GM06990 (cell line): ENCODE data around the gene HECW1.

ENCODE experiments used
- DNase-seq: peaks from one replicate; pipeline ENCODE4 v3.0.0-alpha.2; 2011; ENCODE audit not compliant: insufficient read length; ENCODE audit errors: extremely low read depth
- H3K27me3 ChIP-seq: replicated peaks from 2 replicates; pipeline ENCODE4 v1.6.0; 2011; ENCODE audit warnings: low read length; ENCODE audit not compliant: control insufficient read depth, insufficient read depth
- H3K36me3 ChIP-seq: 2 replicates; pipeline ENCODE4 v1.5.1; 2011; ENCODE audit warnings: low read length; ENCODE audit not compliant: control insufficient read depth, insufficient read depth
- H3K4me3 ChIP-seq: replicated peaks from 2 replicates; pipeline ENCODE4 v1.5.1; 2011; ENCODE audit warnings: low read depth, mild to moderate bottlenecking, control low read depth, low read length
- CTCF ChIP-seq: IDR thresholded peaks from 2 replicates; pipeline ENCODE4 v1.5.1; 2011; ENCODE audit warnings: low read length, control low read depth, mild to moderate bottlenecking, inconsistent platforms; ENCODE audit not compliant: insufficient read depth, poor library complexity, severe bottlenecking

HECW1 gene

DNA sequence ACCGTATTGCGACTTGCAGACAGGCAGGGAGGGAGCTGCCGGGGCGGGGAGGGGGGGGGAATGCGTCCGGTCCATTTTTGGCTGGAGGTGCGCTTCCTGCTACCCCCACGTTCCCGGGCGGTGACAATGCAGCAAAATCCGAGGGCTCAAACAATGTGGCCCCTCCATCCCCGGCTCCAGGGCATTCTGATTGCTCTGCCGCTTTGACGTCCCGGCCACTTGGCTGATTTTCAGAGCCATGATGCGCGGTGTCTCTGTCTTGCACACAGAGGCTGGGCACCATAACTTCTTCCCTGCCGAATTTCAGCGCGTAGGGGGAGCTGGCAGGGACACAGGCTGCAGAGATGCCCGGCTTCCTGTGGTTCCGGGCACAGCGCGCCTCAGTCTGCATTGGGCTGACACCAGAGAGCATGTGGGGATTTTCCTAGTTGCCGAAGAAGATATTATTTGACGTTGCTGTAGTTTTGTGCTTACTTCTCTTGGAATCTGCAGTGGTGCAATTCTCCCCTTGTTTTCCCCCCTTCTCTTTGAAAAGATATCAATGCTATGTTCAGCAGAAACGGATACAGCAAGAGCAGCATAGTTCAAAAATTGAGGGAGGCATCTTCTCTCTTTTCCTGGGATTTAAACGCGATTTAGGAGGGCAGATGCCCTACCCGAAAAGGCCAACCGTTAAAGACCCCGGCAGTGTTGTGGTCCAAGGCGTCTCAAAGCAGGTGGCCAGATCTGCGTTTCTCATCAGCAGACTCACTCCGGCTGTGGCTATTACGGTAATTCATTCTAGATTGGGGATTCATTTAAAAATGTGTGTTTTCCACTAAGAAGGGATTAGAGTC is 1.4 kb downstream of the HECW1 start:
- no peaks in the 10 kb centered on the region; the same call in 1 of the 2 replicates for H3K27me3 ChIP-seq
- no peaks in the 10 kb centered on the region for H3K36me3 ChIP-seq
- no peak for TF ChIP-seq CTCF
- no peak for DNase-seq
- peak overlapping the region; percentile 53 for H3K4me3 ChIP-seq

DNA sequence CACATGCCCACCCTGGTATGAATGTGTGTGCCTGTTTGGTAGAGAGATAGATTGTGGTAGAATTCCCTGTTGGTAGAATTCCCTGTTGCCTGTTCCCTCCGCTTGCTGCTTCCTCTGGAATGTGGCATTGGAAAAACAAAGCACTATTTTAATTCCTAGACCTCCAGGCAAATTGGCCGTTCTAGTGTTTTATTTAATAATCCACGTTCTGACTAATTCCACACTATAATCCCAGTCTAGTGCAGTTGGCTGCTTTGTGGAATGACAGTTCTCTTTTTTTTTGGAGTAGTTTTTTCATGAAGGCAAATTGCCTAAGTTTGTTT is 2.0 kb downstream of the HECW1 start:
- TF ChIP-seq CTCF = no peak
- Histone ChIP-seq H3K36me3 (no peaks in the 10 kb centered on the region), H3K4me3 (no peak overlapping the region), H3K27me3 (no peaks in the 10 kb centered on the region; the same call in 1 of the 2 replicates)
- no peak for DNase-seq

- no peak overlapping the region for H3K4me3 ChIP-seq
- no peak for TF ChIP-seq CTCF
- H3K27me3 ChIP-seq = no peaks in the 10 kb centered on the region; the same call in 1 of the 2 replicates
- DNase-seq = no peak
- no peaks in the 10 kb centered on the region for H3K36me3 ChIP-seq
Observed at GRCh38 chr7:43116451-43116850, 4.0 kb downstream of the HECW1 start.

DNA sequence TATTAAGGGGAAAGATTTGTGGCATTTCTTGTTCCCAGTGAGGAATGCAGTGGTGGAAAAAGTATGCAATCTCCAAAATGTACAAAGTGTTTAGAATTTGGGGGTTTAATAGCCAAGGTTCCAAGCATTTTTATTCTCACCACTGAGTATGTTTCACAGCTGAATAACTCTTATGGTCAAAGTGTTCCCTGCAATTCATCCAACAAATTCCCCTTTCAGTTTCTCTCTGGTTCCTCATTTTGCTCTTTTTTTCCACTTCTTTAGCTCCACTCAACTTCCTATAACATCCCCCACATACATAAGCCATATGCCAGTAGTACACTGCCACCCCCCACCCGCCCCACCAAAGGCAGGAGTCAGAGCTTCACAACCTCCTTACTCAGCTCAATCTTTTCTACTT is 4.6 kb downstream of the HECW1 start:
- no peak for TF ChIP-seq CTCF
- H3K4me3 ChIP-seq = no peak overlapping the region
- no peaks in the 10 kb centered on the region for H3K36me3 ChIP-seq
- no peak for DNase-seq
- H3K27me3 ChIP-seq = no peaks in the 10 kb centered on the region; the same call in 1 of the 2 replicates

- no peak overlapping the region for H3K4me3 ChIP-seq
- no peak for TF ChIP-seq CTCF
- H3K27me3 ChIP-seq = no peaks in the 10 kb centered on the region; the same call in 1 of the 2 replicates
- no peaks in the 10 kb centered on the region for H3K36me3 ChIP-seq
- no peak for DNase-seq
Observed at GRCh38 chr7:43117861-43118260, 5.4 kb downstream of the HECW1 start.
